ENCODE data around the gene ANKRD9. TPM values are rescaled to one million over a fixed set of nuclear protein-coding genes. Genes with fewer than 3 reads are reported as not detected.

ANKRD9 gene
- total and polyA plus RNA-seq, 9 of the 15 experiments (the other 6 are each of a cell fraction or from before 2014, with no cell fraction given) = 0.04 to 32.9 (median 5.3) TPM

- TF ChIP-seq NR1H2 (CRISPR knock-in tag; IDR thresholded peaks at IDR 0.05) = no peak
- no peak for TF ChIP-seq MITF (IDR thresholded peaks at IDR 0.05)
- TF ChIP-seq KAT2B (IDR thresholded peaks at IDR 0.05; ENCODE audit: low read depth, low read length) = no peak
- TF ChIP-seq POU5F1 (IDR thresholded peaks at IDR 0.05; ENCODE audit: borderline replicate concordance, low read depth, low read length, partially characterized antibody) = no peak
- no peak for TF ChIP-seq PCBP2 (IDR thresholded peaks at IDR 0.05; ENCODE audit: low read depth, low read length, poor library complexity, severe bottlenecking)
- TF ChIP-seq ZKSCAN1 (IDR thresholded peaks at IDR 0.05; ENCODE audit: low read depth, low read length) = no peak
- TF ChIP-seq ARID2 (IDR thresholded peaks at IDR 0.05) = peak; percentile 50; the same call in 1 of the 2 replicates
- TF ChIP-seq GABPB1 (CRISPR knock-in tag; IDR thresholded peaks at IDR 0.05) = peak; percentile 51
- TF ChIP-seq FOXA3 (CRISPR knock-in tag; conservative IDR thresholded peaks at IDR 0.05 in 1 of 2, IDR thresholded peaks at IDR 0.05 in 1 of 2) = no peak
- no peak for TF ChIP-seq ZNF584 (CRISPR knock-in tag; IDR thresholded peaks at IDR 0.05; ENCODE audit: low read depth)
- no peak for TF ChIP-seq MCM2 (IDR thresholded peaks at IDR 0.05; ENCODE audit: low read depth)
- no peak for TF ChIP-seq HMG20A (CRISPR knock-in tag; conservative IDR thresholded peaks at IDR 0.05)
- no peak; the same call in 1 of the 2 replicates for TF ChIP-seq AFF4 (CRISPR knock-in tag; IDR thresholded peaks at IDR 0.05)
- 0 out of 2 replicates have a peak, but pooled peaks have one; percentile 15 for TF ChIP-seq POLR2H (tag; IDR thresholded peaks at IDR 0.05; ENCODE audit: low read depth)
- TF ChIP-seq ZBTB2 (IDR thresholded peaks at IDR 0.05) = peak; percentile 63
- TF ChIP-seq NBN (IDR thresholded peaks at IDR 0.05; ENCODE audit: low read depth) = peak; percentile 75
- no peak for TF ChIP-seq ZNF311 (CRISPR knock-in tag; IDR thresholded peaks at IDR 0.05)
These were observed 15.8 kb upstream of the ANKRD9 start (continued) for GRCh38 chr14:102525219-102525928.
